Thoracic aorta (tissue), 2 donors: ENCODE results near the gene ARHGAP6. TPM values are rescaled to one million over a fixed set of nuclear protein-coding genes. Genes with fewer than 3 reads are reported as not detected.

Source experiments
- ATAC-seq: fragments of 150-250 bp; one replicate; pipeline ENCODE4 v1.8.0; 2017; ENCODE audit warnings: low read depth; ENCODE audit not compliant: insufficient number of reproducible peaks, low FRiP score
- DNase-seq: peaks from one replicate; pipeline ENCODE4 v3.0.0-alpha.2; 2020; ENCODE audit warnings: low spot score
- H3K27ac ChIP-seq, 2 donors: fragments of 200-600 bp; sonication (generic); 1 replicate in 1 of 2; 2 replicates in 1 of 2; pipeline ENCODE4 v1.5.1; 2016; ENCODE audit warnings: mild to moderate bottlenecking in 2 of 2, moderate library complexity in 2 of 2
- H3K27me3 ChIP-seq: fragments of 200-600 bp; sonication (generic); replicated peaks from 2 replicates; pipeline ENCODE4 v1.6.0; 2016; ENCODE audit warnings: mild to moderate bottlenecking; ENCODE audit not compliant: insufficient read depth
- H3K36me3 ChIP-seq: fragments of 200-600 bp; sonication (generic); one replicate; pipeline ENCODE4 v1.5.1; 2016
- H3K4me1 ChIP-seq, 2 donors: fragments of 200-600 bp; sonication (generic); 1 replicate in 1 of 2; 2 replicates in 1 of 2; pipeline versions ENCODE4 v1.5.1 to v1.6.0; 2016; ENCODE audit warnings: low read depth in 2 of 2, mild to moderate bottlenecking in 1 of 2; ENCODE audit not compliant: control insufficient read depth in 1 of 2
- H3K4me3 ChIP-seq: fragments of 200-600 bp; sonication (generic); 2 replicates; pipeline ENCODE4 v1.5.1; 2016; ENCODE audit warnings: mild to moderate bottlenecking
- H3K9me3 ChIP-seq: fragments of 200-600 bp; sonication (generic); 2 replicates; pipeline ENCODE4 v1.5.1; 2016
- total RNA-seq, 2 donors: library from RNA; depleted of rRNA; stranded (reverse); fragments of >200 nt; gene quantifications; one replicate each; pipeline versions ENCODE4 v1.1.0 to v1.2.3, GENCODE V29; 2016
- TF ChIP-seq, protein P1 (sequence below): fragments of 200-600 bp; sonication (generic); IDR thresholded peaks from one replicate; pipeline ENCODE4 v1.5.1; 2019; ENCODE audit warnings: antibody characterized with exemption

ARHGAP6 gene
- total RNA-seq, 2 donors from 2014 or later: 14.6 to 22.3 TPM

DNA sequence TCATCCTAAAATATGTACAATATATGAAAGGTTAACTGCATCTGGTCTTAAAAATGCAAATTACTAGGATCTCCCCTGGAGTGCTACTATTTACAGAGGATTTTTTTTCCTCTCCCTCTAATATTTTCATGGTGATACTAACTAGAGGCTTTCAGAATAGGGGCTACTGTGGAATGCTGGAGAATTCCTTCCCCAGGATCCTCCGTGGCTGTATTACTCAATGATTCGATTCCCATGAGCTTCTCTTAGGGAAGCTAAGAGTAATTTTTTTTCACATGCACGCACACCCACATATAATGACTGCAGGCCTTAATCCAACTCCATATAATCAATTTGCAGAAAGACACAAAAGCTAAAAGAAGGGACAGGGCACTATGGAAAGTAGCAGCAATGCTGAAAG is 184.7 kb downstream of the ARHGAP6 start:
- no peak for ATAC-seq
- H3K36me3 ChIP-seq: no peaks in the 10 kb centered on the region
- no peaks in the 10 kb centered on the region for H3K9me3 ChIP-seq
- DNase-seq: no peak
- H3K4me1 ChIP-seq: peaks cover 0 to 22% of the 10 kb centered on the region in 2 donors
- H3K27me3 ChIP-seq: no peaks in the 10 kb centered on the region
- no peak overlapping the region for H3K27ac ChIP-seq
- TF ChIP-seq, protein P1, sequence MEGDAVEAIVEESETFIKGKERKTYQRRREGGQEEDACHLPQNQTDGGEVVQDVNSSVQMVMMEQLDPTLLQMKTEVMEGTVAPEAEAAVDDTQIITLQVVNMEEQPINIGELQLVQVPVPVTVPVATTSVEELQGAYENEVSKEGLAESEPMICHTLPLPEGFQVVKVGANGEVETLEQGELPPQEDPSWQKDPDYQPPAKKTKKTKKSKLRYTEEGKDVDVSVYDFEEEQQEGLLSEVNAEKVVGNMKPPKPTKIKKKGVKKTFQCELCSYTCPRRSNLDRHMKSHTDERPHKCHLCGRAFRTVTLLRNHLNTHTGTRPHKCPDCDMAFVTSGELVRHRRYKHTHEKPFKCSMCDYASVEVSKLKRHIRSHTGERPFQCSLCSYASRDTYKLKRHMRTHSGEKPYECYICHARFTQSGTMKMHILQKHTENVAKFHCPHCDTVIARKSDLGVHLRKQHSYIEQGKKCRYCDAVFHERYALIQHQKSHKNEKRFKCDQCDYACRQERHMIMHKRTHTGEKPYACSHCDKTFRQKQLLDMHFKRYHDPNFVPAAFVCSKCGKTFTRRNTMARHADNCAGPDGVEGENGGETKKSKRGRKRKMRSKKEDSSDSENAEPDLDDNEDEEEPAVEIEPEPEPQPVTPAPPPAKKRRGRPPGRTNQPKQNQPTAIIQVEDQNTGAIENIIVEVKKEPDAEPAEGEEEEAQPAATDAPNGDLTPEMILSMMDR: no peak
- no peak overlapping the region for H3K4me3 ChIP-seq

DNA sequence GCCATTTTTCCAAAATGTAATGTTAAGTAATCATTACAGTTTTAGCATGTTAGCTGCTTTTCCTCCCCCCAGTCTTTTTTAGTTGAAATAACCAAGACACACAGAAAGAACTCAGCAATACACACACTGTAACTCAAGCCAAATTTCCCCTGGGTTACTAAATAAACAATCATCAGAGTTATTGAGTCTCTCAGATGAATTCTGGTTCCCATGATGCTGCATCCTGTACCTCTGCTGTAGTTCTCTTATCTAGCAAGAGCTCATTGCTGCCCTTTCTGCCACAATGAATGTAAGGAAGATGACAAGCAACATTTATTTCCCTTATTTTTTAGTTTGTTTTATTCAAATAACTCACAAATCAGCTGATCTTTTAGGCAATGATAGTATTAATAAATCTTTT is 185.1 kb downstream of the ARHGAP6 start:
- H3K4me1 ChIP-seq: peaks cover 0 to 21% of the 10 kb centered on the region in 2 donors
- no peaks in the 10 kb centered on the region for H3K9me3 ChIP-seq
- TF ChIP-seq, protein P1: no peak
- no peak for ATAC-seq
- H3K36me3 ChIP-seq: no peaks in the 10 kb centered on the region
- DNase-seq: no peak
- no peaks in the 10 kb centered on the region for H3K27me3 ChIP-seq
- no peak overlapping the region for H3K4me3 ChIP-seq
- no peak overlapping the region for H3K27ac ChIP-seq

GRCh38 chrX:11478911-11479310 is 186.8 kb downstream of the ARHGAP6 start:
- Histone ChIP-seq H3K36me3 (no peaks in the 10 kb centered on the region), H3K27me3 (no peaks in the 10 kb centered on the region), H3K4me3 (no peak overlapping the region), H3K4me1 (peaks cover 0 to 19% of the 10 kb centered on the region in 2 donors), H3K9me3 (no peaks in the 10 kb centered on the region), H3K27ac (no peak overlapping the region)
- ATAC-seq (no peak), DNase-seq (no peak)
- TF ChIP-seq, protein P1: no peak

- Histone ChIP-seq H3K27ac (no peak overlapping the region), H3K4me3 (no peak overlapping the region), H3K4me1 (peaks cover 3 to 27% of the 10 kb centered on the region in 2 donors), H3K9me3 (no peaks in the 10 kb centered on the region), H3K27me3 (no peaks in the 10 kb centered on the region), H3K36me3 (no peaks in the 10 kb centered on the region)
- TF ChIP-seq, protein P1: no peak
- ATAC-seq: no peak
- DNase-seq: no peak
Observed at GRCh38 chrX:11478026-11478425, 187.7 kb downstream of the ARHGAP6 start.

- Histone ChIP-seq H3K9me3 (no peaks in the 10 kb centered on the region), H3K27ac (no peak overlapping the region), H3K27me3 (no peaks in the 10 kb centered on the region), H3K36me3 (no peaks in the 10 kb centered on the region), H3K4me1 (peaks cover 5 to 42% of the 10 kb centered on the region in 2 donors), H3K4me3 (no peak overlapping the region)
- DNase-seq (no peak), ATAC-seq (no peak)
- TF ChIP-seq, protein P1: no peak
Observed at GRCh38 chrX:11474576-11474975, 191.1 kb downstream of the ARHGAP6 start.
